GM18517 (cell line): ENCODE measurements around the gene SIX3.

Experiments used
- ATAC-seq: cut with Tn5 transposase; IDR thresholded peaks from one replicate; pipeline ENCODE4 v1.9.1; 2021; ENCODE audit warnings: mild to moderate bottlenecking, moderate library complexity; ENCODE audit not compliant: unreplicated experiment

Gene SIX3

DNA sequence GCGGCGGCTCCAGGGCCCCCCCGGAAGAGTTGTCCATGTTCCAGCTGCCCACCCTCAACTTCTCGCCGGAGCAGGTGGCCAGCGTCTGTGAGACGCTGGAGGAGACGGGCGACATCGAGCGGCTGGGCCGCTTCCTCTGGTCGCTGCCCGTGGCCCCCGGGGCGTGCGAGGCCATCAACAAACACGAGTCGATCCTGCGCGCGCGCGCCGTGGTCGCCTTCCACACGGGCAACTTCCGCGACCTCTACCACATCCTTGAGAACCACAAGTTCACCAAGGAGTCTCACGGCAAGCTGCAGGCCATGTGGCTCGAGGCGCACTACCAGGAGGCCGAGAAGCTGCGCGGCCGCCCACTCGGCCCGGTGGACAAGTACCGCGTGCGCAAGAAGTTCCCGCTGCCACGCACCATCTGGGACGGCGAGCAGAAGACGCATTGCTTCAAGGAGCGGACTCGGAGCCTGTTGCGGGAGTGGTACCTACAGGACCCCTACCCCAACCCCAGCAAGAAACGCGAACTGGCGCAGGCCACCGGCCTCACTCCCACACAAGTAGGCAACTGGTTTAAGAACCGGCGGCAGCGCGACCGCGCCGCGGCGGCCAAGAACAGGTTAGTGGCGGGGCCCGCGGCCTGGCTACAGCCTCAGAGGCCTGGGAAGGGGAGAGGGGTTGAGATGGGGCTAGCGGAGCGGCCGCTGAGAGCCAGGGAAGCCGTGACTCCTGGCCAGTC, 965 bp downstream of the SIX3 start:
- no peak for ATAC-seq

DNA sequence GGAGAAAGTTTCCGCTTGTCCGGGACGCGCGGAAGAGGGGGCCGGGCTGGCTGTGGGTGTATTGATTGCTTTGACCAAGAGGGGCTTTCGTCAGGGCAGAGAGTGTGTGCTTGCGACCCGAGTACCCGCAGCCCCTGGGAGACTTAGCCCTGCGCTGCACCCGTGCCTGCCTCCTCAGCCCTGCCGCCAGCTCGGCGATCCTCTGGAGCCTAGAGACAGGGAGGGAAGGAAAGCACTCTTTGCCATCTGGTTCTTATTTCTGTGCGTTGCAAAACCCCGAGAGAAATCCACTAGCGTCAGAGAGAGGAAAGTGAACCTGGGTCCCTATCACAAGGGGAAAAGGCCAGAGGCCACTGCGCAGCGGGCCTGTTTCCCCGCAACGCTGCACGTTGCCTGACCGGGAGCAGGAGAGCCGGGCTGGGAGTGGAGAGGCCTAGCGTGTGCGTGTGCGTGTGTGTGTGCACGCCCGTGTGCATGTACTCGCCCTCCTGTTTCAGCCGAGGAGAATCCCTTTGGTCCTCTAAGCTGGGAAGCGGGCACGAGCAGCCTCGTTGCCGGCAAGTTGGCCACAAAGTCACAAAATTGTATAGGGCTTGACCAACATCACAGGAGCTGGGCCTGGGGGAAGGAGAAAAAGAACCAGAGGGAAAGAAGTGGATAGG, 1.7 kb downstream of the SIX3 start:
- no peak for ATAC-seq

DNA sequence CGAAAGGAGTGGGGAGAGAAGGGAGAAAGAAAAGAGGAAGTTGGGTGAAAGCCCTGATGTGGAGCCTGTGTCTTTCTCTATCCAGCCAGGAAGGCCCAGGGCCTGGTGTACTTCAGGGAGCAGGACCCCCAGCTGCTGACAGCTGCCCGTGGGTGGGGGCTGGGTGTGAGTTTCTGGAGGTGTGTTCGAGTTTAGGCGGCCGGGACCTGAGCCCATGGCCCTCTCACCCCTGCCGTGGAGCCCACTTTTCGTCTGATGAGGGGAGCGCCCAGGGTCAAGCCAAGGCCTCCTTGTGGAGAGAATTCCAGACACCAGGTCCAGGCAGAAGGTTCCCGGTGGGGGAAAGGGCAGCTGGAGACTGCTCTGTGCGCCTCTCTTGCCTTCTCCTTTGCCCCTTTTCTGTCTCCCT, 2.2 kb downstream of the SIX3 start:
- ATAC-seq, result no peak

DNA sequence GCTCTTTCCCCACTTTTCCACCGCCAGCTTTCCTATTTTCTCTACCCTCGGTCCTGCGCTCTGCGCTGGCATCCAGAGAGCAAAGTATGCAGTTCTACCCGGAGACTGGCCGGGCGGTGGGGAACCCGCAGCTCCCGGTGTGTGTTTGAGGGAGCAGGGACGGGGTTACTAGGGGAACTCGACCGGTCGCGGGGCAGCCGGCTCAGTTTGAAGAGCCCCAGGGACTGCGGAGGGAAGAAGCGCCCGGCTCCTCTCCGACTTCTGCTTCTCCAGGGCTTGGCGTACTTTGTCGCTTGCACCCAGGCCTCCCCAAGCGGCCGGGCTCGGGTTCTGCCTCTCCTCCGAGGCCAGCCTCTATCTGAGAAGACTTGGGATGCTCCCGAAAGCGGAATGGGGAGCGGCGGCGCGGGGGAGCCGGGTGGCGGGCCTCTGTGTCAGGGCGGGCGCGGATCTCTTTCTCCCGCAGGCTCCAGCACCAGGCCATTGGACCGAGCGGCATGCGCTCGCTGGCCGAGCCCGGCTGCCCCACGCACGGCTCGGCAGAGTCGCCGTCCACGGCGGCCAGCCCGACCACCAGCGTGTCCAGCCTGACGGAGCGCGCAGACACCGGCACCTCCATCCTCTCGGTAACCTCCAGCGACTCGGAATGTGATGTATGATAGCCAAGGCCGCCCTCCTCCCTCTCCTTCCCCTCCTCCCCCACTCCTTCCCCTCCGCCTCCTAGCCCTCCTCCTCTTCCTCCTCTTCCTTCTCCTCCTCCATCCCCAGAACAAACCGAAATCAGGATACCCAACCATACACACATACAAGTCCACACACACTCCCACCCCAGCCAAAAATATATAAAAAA, 2.8 kb downstream of the SIX3 start:
- no peak for ATAC-seq

DNA sequence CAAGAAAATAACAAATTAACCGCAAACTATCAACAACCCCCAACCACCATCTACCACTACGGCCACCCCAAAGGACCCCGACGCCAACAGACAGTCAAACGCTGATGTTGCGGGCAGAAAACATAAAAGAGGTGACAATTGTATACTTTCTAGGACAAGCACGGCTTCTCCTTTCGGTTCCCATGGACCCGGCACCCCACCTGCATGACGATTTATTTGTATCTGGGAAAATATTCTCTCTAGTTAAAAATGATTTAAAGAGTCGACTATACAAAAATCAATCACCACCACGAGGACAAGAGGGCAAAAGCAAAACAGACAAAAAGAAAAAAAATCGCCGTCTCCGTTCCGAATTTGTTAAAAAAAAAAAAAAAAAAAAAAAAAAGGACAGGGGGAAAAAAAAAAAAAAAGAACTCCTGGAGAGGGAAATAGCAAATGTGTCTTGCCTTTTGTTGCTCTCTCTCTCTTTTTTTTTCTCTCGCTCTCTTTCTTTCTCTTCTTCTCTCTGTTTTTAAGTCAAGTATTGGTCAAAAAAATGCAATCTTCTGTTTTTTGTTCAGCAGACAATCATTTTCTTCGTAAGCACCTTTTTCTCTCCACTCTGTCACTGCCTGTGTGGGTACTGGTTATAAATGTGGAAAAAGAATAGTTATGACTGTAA, 3.6 kb downstream of the SIX3 start:
- ATAC-seq, result no peak

DNA sequence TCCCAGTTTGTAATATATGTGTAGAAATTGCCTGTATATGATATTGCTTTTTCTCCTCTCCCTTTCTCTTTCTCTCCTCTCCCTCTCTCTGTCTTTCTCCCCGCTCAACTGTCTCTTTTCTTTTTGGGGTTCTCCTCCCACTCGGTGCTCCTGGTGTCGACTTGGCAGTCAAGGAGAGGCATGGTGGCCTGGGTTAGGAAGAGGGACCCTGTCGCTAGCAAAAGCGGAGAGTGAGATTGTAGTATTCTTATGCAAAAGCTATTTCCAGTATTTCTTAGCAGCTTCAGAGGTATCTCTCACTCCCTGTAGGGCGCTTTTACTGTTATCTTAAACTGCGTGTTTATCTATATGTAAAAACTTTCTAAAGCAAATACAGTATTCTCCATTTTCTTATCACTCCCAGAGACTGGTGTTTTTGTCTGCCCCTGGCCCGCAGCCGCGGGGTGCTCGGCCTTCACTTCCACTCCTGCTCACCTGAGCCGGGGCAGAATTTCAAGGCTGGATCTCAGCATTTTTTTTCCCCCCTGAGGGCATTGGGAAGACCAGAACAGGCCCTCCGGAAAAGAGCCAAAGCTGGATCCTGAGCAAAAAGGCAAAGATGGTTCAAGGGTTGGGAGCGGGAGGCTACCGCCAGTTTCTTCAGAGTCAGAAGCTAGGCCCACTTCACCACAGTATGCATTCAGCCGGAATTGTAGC, 4.3 kb downstream of the SIX3 start:
- no peak for ATAC-seq

DNA sequence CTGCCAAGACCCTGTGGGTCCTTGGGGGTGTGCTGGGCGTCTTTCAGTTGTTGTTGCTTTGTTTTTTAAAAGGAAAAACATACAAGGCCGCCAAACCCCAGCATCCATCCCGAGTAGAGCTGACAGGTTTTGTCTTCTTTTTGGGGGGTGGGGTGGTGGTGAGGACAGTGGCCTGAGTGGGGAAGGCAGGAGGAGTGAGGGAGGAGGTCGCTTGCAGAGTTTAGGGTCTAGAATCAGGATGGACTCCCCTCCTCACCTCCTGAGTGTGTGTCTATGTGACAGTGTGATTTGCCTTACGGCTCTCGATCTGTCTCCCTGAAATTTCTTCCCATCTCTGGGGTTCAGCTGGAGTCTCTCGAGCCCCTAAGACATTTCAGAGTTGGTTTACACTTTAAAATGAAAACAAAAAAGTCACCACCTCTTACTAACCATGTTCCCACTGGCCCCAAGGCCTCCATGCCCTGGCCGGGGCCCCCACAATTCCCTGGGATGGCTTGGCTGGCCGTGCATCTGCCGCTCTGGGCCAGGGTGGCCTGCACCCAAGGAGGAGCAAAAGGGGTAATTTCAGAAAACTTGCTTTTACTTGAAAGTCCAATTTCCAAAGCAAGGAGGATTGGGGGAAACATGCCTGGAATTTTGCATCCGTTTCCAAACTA, 5.0 kb downstream of the SIX3 start:
- ATAC-seq, result no peak

DNA sequence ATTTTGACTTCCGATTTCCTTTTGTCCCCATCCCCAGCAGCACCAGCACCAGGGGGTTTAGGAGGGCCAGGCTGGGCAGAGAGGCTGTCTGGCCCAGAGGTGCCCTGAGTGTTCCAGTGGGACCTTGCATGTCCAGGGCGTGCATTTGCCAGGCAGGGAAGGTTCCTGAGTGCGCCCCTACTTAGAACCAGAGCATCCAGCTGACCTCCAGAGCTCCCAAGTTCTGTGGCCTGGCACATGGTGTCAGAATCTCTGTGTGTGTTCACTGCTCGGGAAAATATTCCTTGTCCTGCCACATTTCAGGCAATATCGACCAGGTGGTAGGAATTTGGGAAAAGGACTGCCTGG, 5.5 kb downstream of the SIX3 start:
- ATAC-seq, result no peak

DNA sequence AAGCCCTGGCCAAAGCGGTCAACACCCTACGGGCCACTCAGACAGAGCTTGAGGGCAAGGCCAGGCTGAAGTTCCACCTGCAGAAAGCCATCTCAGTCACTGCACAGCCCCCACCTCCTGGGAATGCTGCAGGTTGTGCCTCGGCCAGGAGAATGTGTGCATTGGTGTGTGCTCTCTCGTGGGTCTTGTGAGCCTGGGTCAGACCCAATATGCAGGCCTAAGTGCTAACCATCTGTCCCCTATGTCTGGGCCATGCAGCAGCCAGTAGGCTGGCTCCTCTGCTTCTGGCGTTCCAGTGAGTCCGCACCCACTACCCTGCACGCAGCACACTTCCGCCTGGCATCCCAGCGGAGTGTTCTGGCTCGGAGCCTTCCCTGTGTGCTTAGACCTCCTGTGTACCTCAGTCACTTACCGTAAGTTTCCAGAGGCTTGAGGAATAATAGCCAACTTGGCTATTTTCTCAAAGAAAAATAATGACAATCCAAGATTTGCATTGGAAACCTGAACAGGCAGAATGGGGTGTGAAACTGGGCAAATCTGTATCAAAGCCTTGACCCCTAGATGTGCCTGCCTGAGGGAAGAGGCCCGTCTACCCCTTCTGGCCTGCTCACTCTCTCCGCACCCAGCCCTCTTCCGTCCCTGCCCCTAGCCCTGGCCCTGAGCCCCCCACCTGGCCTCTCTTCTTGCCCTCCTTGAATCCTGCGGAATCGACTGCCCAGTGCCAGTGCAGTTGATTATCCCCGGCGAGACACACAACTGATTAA, 7.2 kb downstream of the SIX3 start:
- ATAC-seq, result no peak

DNA sequence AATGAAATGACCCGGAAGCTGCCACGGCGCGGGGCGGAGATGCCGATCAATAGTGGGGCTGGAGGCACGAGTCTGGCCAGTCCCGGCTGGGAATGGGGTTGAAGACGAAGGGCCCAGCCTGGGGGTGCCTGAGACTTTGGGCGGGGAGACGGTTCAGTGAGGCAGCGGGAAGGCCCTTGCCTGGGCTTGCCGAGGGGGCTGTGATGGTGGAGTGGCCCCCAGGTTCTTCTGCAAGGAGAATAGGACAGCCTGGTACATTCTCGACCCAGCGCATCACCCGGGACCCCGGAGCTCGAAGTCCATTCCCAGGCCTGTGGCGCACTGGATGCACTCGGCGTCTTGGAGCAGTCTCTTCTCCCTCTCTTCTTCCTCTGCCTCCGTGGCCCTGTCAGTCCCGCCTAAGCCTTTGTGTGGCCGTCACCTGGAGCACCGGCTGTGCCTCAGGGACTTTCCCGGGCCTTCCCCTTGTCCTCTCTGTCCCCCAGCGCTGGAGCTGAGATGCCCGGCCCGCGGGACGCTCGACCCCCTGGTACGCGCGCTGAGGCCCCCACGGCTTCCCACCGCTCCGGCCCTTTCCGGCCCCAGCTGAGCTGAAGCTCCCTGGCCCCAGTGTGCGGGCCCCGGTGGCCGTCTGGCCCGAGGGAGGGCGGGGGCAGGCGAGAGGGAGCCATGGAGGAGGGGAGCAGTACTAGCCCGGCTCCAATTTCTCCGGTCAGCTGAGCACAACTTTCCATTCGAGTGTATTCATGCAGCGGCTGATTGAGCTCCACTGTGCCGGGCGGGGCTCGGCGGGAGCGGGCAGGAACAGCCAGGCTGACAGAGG, 8.0 kb downstream of the SIX3 start:
- ATAC-seq, result no peak

DNA sequence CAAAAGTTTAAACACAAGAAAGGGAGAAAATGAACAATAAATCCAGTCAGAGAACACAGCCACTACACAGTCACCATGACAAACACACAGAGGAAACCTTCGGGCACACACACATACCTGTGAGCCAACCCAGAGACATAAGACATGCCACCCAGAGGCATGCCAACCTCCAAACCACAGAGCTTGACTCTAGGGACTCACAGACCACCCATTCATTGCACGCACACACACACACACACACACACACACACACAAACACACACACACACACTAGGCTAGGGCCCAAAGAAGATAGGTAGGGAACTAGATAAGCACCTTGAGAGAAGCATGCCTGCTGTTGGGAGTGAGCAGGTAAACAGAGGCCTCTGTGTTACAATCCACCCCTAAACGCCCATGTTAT, 9.1 kb downstream of the SIX3 start:
- ATAC-seq, result no peak

DNA sequence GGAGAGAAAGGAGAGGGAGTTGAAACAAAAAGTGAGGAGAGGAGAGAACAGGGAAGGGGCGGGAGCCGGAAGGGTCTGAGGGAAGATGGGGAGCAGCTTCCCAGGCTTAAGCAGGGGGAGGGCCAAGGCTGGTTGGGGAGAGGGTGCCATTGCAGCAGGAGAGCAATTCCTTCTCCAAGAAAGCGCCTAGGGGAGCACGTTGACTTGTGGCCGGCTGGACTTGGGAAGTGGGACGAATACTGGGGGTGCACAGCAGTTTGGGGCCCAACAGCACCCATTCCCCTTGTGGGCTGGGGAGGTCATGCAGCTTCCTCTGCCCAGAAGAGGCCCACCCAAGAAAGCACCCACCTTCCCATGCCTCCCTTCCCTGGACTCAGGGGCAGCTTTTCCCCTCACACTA, 9.6 kb downstream of the SIX3 start:
- no peak for ATAC-seq

DNA sequence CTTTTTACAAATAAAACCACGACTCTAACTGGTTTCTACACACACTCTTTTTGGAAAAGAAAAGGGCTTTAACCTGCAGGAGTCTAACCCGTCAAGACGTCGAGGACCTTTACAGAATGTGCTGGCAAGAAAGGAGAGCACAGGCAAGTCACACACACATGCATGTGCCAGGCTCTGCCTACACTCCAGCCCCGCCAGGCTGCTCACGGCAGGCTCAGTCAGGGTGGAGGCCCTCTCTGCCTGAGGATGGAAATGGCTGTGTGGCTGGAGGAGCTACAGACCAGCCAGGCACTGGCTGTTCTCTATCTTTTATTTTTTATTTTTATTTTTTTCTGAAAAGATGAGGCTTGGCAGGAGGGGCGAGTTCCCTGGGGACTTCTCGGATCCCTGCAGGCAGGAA, 10.2 kb downstream of the SIX3 start:
- ATAC-seq, result no peak

DNA sequence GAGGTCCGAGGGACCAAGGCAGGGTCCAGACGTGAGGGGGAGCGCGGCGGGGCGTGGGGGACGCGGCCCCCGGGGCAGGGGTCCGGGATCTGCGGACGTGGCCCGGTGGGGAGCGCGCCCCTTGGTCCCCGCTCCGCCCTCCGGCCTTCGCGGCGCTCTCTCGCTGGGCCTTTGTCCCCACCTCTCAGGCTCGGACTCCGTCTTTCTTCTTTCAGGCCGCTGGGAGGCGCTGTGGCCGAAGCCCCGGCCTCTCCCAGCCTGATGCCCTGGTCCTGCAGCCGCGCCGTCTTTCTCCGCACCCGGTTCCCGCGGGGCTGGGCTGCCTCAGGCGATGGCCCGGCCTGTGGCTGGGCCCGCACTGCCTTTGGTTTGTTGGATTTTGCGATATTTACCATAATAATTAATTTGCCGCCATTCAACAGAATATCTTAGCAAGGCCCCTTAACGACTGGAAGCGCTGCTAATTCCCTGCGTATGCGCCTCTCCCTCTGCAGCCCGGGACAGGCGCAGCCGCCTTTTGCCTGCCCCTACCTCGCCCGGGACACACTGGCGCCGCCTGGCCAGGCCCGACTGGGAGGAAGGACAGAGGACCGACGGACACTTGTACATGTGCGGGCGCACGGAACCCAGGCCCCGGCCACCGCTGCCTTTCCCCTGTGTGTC, 10.8 kb downstream of the SIX3 start:
- no peak for ATAC-seq

DNA sequence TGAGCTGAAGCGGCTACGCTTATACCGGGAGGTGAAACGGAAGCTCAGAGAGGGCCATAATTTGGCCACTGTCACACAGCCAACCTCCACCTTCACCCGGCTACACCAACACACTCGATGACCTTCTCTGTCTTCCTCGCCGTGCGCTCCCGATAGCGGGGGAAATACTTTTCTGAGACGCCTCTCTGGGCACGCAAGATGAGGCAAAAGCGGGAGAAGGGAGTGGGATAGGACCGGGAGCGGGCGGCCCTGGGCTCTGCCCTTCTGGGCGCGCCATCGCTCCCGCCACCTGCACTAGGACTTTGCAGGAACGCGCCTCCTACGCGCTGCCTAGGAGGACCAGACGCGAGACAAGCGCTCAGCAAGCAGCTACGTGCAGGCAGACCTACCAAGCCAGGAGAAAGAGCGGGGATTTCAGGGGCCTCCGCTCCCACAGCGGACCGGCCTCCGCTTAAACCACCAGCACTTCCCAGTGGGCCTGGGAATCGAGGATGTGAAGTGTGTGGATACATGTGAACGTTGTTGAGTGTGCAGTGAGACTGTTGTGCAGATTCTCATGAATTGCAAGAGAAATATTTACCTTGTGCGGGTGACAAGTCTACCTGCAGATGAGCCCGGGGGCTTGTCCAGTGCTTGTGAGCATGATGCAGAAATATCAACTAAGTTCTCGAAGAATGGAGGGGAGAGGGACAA, 11.4 kb downstream of the SIX3 start:
- ATAC-seq, result no peak

DNA sequence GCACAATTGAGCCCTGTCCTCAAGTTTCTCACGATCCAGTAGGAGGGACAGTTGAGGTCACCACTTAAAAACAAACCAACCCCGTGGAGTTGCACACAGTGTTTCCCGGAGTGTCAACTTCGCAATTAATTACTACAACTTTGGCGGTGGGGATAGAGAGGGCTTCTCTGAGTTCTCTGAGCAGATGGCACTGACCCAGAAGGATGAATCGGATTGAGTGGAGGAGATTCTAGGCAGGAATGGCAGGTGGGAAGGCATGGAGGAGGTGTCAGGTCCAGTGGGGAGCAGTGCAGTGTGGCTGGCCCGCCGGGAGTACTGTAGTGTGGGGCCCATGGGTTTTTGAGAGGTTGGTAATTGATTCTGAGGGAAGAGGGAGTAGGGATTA, 12.0 kb downstream of the SIX3 start:
- ATAC-seq, result no peak

DNA sequence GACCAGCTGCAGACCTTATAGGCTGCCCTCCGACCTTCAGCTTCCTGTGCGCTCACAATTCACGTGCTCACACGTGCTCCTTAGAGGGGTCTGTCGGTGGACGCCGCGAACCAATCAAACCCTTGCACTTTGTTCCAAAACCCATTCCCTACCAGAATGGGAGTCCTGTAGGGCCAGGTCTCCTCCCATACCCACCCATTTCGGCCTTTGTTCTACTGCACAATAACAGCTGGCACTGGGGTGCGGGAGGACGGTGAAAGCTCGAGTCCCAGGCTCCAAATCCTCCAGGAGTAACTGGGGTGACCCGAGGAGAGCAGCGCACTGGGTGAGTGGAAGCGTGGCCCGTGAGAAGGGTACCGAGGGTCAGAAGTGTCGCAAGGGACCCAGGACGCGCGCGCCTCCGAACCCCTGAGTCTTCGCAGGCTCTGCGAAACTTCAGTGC, 13.0 kb downstream of the SIX3 start:
- ATAC-seq, result no peak
